ENCODE measurements around the gene FRAS1. TPM values are rescaled to one million over a fixed set of nuclear protein-coding genes. Genes with fewer than 3 reads are reported as not detected.

Gene FRAS1
- total and polyA plus RNA-seq, 2 of the 8 experiments (the other 6 are each of a cell fraction or from before 2014, with no cell fraction given), result 38.5 to 109 TPM

DNA sequence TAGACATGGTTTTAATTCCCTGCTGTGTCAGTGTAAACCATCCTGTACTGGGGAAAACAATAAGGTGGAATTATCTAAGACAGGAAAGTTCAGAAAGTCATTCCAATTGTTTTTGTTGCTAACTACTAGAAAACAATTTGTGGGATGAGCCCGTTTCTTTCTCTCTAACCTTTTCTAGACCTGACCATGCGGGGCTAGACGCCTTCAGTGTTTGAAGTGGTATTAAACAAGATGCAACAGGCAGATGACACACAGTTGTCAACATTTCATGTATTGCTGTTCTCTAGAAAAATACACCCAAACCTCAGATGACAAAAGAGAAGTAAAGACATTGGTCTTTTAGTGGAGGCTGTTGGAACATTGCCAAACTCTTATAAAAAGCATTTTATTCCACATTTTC lies 105.7 kb downstream of the FRAS1 start:
- Histone ChIP-seq H3K23me2 (ENCODE audit: low read depth, low read length) (no peaks in the 10 kb centered on the region), H2AK5ac (ENCODE audit: low read depth, low read length) (no peak overlapping the region), H2BK12ac (ENCODE audit: low read depth, low read length) (no peak overlapping the region), H3K79me1 (ENCODE audit: low read depth, low read length) (peaks cover 6% of the 10 kb centered on the region; the same call in 1 of the 2 replicates), H3K18ac (ENCODE audit: extremely low read depth, low read length) (no peak overlapping the region), H3K79me2 (ENCODE audit: control insufficient read depth in 1 of 2, insufficient read depth in 2 of 2, low read length in 2 of 2) (peaks cover 3 to 98% of the 10 kb centered on the region in 2 experiments; a peak in 3 of 4 replicates), H4K20me1 (replicated peaks in 1 of 2; ENCODE audit: control insufficient read depth in 1 of 2, insufficient read depth in 2 of 2, low read length in 2 of 2) (peaks cover 6 to 9% of the 10 kb centered on the region in 2 experiments), H4K5ac (ENCODE audit: insufficient read length, low read depth, low read length) (no peak overlapping the region), H4K91ac (replicated peaks; ENCODE audit: insufficient read length, low read length) (no peak overlapping the region), H3K4ac (replicated peaks; ENCODE audit: insufficient read length, low read depth, low read length) (no peak overlapping the region), H3K14ac (ENCODE audit: insufficient read length) (no peak overlapping the region), H2AFZ (ENCODE audit: low read length) (no peak overlapping the region), H2BK15ac (ENCODE audit: low read length) (no peak overlapping the region), H3K4me1 (replicated peaks in 1 of 4; ENCODE audit: control insufficient read depth in 3 of 4, insufficient read depth in 4 of 4, low read length in 3 of 4) (peaks cover 4 to 20% (median 10%) of the 10 kb centered on the region in 4 experiments; a peak in 4 of 7 replicates), H2BK120ac (replicated peaks; ENCODE audit: low read depth, low read length) (no peak overlapping the region), H3K4me2 (ENCODE audit: insufficient read depth in 1 of 2, low read depth in 2 of 2, low read length in 2 of 2) (peak overlapping the region in 1 of 2 experiments; percentile 26; a peak in 1 of 4 replicates), H4K8ac (ENCODE audit: extremely low read depth, insufficient read depth, low read length) (no peak overlapping the region), H3K4me3 (ENCODE audit: extremely low read depth in 1 of 4, insufficient read depth in 2 of 4, low read depth in 3 of 4, low read length in 4 of 4) (no peak overlapping the region), H3K9ac (replicated peaks in 1 of 4; ENCODE audit: extremely low read depth in 1 of 4, low read depth in 3 of 4, low read length in 3 of 4) (no peak overlapping the region), H3K36me3 (ENCODE audit: control insufficient read depth in 2 of 4, insufficient read depth in 4 of 4, low read length in 3 of 4) (no peaks in the 10 kb centered on the region), H2BK20ac (ENCODE audit: low read length) (no peak overlapping the region), H3K9me3 (ENCODE audit: insufficient read depth in 2 of 2, low read depth in 1 of 2, low read length in 1 of 2) (no peaks in the 10 kb centered on the region), H2BK5ac (ENCODE audit: low read depth, low read length) (no peak overlapping the region), H3K56ac (replicated peaks; ENCODE audit: insufficient read length, low read depth, low read length) (no peak overlapping the region), H3K27ac (ENCODE audit: low read depth, low read length) (no peak overlapping the region), H3K23ac (ENCODE audit: insufficient read length) (no peak overlapping the region), H3K27me3 (replicated peaks in 1 of 4; ENCODE audit: control insufficient read depth in 3 of 4, extremely low read depth in 1 of 4, insufficient read depth in 3 of 4, low read length in 3 of 4) (no peaks in the 10 kb centered on the region)
- TF ChIP-seq SAP30 (IDR thresholded peaks at IDR 0.05; ENCODE audit: insufficient read depth, insufficient replicate concordance, low read length) (no peak), RAD21 (IDR thresholded peaks at IDR 0.05 in 1 of 2, conservative IDR thresholded peaks at IDR 0.05 in 1 of 2; ENCODE audit: low read depth in 2 of 2, low read length in 2 of 2) (no peak), POU5F1 (IDR thresholded peaks at IDR 0.05; ENCODE audit: low read depth, low read length) (no peak), SP4 (IDR thresholded peaks at IDR 0.05; ENCODE audit: low read length) (no peak)
- WGBS, 2 experiments (ENCODE audit: extremely low coverage in 1 of 2, insufficient coverage in 1 of 2, insufficient read length in 1 of 2, insufficient replicate concordance in 2 of 2, low coverage in 1 of 2, low lambda C conversion rate in 2 of 2, missing lambda C conversion rate in 1 of 2), result 86% methylated on average over 3 of the region's 3 CpGs; no CpG with 5 or more reads in 1 of the 2 experiments
- CTCF ChIA-PET (ENCODE audit: partially characterized antibody), result interaction anchor here (0.7 to 1.8 kb wide), 2 partner anchors 8 to 37 kb away, joined by 3 to 6 read pairs; no protein-coding TSS in a partner anchor
- no peak for FAIRE-seq
- DNase-seq (ENCODE audit: low read depth in 1 of 2, low spot score in 2 of 2), result no peak
- POLR2A ChIA-PET (ENCODE audit: partially characterized antibody), result interaction anchor here (0.9 kb wide), 1 partner anchor 24 kb away, joined by 3 read pairs; no protein-coding TSS in a partner anchor

Data from H1 (cell line).